Glomerular visceral epithelial cell (primary cell): ENCODE results near the gene SRGAP3.

Experiments used
- DNase-seq: peaks from one replicate; pipeline ENCODE4 v3.0.0-alpha.2; 2016; ENCODE audit errors: extremely low spot score

The SRGAP3 gene

DNA sequence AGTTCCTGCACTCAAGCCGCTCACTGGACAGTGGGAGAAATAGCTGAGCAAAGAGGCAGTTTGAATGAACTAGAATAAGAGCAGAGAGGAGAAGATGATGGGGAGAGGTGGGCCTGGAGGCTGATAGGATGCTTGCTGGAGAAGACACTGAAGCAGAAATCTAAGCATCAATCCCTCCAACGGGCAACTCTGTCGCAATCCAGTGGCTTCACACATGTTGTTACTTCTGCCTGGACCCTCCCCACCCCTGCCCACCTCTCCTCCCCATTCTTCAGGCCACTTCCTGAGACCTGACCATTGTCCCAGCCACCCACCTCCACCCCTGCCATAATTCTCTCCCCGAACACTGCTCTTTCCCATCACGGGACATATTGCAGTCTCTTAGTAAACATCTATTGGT is 76.0 kb downstream of the SRGAP3 start:
- DNase-seq, result no peak

DNA sequence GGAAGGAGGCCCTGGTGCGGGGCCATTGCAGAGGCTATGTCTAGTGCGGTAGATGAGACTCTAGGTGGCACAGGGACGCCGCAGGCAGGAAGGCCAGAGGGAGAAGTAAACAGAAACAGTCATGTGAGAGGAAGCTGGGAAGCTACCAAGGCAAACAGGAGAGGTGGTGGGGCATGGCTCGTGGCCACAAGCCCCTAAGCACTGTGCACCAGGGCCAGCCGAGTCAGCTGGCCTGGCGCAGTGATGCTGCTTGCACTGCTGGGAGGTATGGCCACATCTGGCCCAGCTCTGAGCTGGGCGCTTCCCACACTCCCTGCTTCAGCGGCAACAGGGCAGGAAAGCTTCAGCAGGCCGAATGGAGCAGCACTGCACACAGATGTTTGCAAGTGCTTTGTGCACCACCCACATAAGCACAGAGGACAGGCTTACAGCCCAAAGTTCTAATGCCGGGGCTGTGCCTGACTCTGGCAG is 76.6 kb downstream of the SRGAP3 start:
- no peak for DNase-seq

DNA sequence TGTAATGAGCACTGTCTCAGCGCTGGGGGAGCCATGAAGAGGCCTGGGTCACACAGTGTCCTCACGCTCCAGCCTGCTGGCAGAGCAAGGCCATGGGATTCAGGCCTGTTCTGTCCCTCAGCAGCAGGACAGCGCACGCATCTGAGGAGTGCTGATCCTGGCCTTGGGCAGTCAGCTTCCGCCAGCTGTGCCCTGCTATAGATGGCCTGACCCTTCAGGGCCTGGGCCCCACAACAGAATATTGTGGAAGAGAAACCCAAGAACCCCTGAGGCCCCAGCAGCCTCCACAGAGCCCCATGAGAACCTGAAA is 78.6 kb downstream of the SRGAP3 start:
- no peak for DNase-seq

DNA sequence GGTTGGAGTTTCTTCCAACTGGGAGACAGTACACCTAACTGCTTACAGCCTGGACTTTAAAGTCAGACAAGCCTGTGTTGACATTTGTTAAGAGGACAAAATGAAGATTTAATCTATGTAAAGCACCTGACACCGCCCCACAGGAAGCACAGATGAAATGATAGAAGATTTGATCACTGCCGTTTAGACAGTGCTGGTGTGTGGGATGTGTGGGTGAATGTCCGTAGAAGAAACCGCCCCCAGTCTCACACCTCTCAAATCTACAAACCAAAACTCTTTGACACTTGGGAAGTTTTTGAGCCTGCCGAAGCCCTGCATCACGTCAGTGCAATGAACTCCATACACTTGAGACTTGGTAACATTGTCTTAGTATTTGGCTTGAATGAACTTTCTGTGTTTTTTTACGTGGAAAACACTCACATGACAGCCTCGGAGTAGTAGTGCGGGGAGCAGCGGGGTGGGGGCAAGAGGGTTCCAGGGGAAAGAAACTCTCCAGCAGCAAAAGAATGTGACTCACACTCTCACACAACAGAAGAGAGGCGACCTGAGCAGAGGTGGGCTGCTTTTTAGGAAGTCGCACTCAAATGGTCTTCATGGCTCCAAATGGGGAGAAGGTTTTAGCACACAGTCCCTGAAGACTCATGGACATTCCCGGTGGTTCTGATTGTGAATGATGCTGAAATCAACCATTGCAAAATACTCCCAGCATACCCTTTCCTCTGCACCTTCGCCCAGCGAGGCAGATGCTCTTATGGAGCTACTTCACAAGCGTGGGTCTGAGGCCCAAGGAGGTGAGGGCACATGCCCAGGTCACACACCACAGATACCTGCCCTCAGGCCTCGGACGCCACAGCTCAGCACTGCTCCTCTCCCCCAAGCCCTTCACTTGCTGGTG is 79.2 kb downstream of the SRGAP3 start:
- DNase-seq, result no peak

- DNase-seq, result no peak
These were observed 80.1 kb downstream of the SRGAP3 start for GRCh38 chr3:9169326-9169725.

DNA sequence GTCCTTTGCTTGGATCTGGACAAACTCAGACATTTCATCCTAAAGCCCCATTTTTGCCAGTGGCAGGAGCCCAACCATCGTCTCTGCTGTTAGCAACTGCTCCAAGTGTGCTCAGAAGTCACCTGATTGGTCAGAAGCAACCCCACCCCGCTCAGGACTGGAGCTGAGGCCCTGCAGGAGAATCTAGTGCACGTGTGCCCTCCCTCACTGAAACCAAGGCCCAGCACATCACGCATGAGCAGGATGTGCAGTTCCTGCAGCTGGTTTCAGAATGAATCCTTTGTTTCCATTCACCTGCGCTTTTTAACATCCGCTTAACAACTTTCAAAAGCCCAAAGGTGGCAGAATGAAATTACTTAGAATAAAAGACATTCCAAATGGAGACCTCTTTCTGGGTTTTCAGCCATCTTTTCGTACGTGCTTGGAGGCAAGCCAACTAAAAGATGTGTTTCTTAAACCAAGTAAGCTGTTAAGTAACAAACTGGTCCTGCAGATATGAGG is 81.2 kb downstream of the SRGAP3 start:
- no peak for DNase-seq

DNA sequence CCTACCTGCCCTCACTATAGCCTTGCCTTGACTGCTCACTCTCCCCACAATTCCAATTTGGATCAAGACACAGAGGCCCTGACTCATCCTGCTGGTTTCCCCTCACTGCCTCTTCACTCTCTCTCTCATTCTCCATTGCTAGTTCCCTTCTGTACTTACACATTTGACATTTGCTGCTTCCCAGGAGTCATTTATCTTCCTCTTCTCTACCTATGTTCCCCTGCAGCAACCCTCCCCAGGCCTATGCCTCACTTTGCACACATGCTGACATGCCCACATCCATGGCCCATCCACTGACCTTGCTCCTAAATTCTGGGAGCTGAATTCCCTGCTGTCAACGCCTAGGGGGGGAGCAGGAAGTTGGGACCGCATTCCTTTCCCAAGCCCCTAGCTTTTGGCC is 82.2 kb downstream of the SRGAP3 start:
- DNase-seq, result no peak

DNA sequence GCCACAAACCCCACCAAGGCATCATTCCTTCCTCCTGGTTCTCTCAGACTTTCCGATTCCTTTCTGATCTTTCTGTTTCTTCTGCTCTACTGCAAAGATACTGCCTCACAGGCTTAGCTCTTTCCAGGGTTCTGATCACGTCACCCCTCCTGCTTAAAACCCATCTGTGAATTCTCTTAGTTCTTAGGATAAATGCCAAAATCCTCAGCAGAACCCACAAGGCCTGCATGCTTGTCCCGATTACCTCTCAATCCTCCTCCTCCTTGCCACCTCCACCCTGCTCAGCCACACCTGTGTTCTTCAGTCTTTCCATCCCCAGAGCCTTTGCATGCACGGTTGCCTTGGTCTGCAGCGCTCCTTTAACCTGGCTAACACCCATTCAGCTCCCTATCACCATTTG is 84.0 kb downstream of the SRGAP3 start:
- no peak for DNase-seq

- no peak for DNase-seq
These were observed 86.2 kb downstream of the SRGAP3 start for GRCh38 chr3:9163289-9163688.

GRCh38 chr3:9161811-9162210 is 87.6 kb downstream of the SRGAP3 start:
- no peak for DNase-seq

- no peak for DNase-seq
These were observed 88.1 kb downstream of the SRGAP3 start for GRCh38 chr3:9161298-9161697.

- no peak for DNase-seq
These were observed 90.4 kb downstream of the SRGAP3 start for GRCh38 chr3:9158865-9159630.

DNA sequence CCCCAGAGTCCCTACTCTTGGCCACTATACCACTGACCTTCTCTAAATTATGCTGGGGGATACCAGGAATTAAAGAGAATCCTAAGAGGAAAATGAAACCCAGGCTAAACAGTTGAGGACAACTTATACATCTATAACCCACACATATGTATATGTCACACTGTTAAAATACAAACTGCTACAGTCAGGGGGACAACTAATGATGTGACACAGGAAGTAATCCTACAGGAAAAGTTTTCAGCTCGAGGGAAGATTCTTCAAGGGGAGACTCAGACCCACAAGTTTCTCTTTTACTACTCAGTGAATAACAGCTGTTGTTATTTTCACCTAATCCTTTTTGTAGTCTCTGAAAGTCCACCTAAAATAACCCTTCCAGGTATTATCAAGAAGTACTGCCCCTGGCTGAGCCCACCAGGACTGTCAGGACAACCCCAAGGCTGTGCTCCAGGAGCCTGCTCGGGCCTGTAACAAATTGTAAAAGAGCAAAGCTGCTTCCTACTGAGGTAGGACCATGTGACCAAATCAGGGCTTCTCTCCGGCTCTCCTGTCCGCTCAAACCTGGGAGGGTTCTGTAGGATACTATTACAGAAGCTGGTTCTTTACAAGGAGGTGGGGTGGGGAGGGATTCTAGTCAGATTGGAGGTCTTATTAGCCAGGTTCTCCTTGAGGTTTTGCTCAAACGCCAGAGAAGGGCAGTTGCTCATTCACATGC is 91.6 kb downstream of the SRGAP3 start:
- DNase-seq, result no peak

GRCh38 chr3:9156604-9157003 is 92.8 kb downstream of the SRGAP3 start:
- no peak for DNase-seq

GRCh38 chr3:9155028-9155427 is 94.4 kb downstream of the SRGAP3 start:
- DNase-seq, result no peak

GRCh38 chr3:9153904-9154619 is 95.4 kb downstream of the SRGAP3 start:
- no peak for DNase-seq

GRCh38 chr3:9151240-9151639 is 98.2 kb downstream of the SRGAP3 start:
- no peak for DNase-seq

- DNase-seq, result no peak
These were observed 99.9 kb downstream of the SRGAP3 start for GRCh38 chr3:9149566-9149965.

DNA sequence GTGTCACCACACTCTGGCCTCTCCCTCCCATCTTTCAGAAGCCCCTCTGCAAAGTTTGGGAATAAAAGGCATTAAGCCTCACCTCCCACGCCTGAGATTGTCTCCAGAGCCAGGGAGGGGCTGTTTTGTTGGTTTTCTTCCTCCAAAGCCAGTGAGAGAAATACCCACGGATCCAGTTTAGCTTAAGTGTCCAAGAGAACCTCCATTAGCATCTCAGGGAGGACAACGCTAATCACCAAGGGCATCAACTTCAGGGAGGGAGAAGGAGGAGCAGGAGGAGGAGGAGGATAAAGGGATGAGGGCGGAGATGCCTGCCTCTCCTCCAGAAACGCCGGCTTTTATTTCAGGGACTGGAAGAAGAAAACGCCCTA is 101.6 kb downstream of the SRGAP3 start:
- DNase-seq, result no peak

- DNase-seq, result peak; percentile 42
These were observed 102.1 kb downstream of the SRGAP3 start for GRCh38 chr3:9147215-9147895.
